Measurements from ENCODE around the gene CCDC197. TPM values are rescaled to one million over a fixed set of nuclear protein-coding genes. Genes with fewer than 3 reads are reported as not detected.

CCDC197 gene
- polyA plus RNA-seq, 4 donors = not detected

DNA sequence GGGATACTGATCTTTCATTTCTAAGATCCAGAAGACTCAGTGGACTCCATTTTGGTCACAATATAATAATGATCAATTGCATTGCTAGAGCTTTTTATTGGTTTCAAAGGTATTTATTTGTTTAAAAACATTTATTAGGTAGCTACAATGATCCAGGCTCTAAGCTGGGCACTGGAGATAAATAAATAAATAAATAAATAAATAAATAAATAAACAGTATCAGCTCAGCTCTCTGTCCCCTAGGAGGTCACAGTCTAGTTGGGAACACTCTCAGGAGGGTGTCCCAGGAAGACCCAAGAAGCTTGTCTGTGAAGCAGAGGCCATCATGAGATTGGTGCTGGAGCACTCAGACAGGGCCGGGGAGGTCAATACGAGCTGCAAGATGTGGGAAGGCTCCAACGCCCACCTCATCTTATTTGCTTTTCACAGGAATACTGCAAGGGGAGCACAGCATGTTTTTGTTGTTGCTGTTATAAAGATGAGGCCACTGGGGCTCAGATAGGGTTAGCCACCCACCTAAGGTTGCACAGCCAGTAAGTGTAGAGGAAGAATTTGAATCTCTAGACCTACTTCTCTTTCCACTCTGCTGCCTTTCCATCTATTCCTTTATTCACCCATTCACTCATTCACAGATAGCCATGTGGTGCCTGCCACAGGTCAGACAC, 36.2 kb upstream of the CCDC197 start:
- DNase-seq (ENCODE audit: low read depth in 4 of 4, low spot score in 3 of 4) = no peak

- DNase-seq (ENCODE audit: low read depth in 4 of 4, low spot score in 3 of 4) = no peak
Measured at GRCh38 chr14:93961620-93962019, 35.5 kb upstream of the CCDC197 start.

GRCh38 chr14:93962701-93963601, 34.1 kb upstream of the CCDC197 start:
- no peak for DNase-seq (ENCODE audit: low read depth in 4 of 4, low spot score in 3 of 4)

- DNase-seq (ENCODE audit: low read depth in 4 of 4, low spot score in 3 of 4) = no peak
Measured at GRCh38 chr14:93963692-93964091, 33.4 kb upstream of the CCDC197 start.

GRCh38 chr14:93964281-93964680, 32.8 kb upstream of the CCDC197 start:
- no peak for DNase-seq (ENCODE audit: low read depth in 4 of 4, low spot score in 3 of 4)

GRCh38 chr14:93964820-93965286, 32.2 kb upstream of the CCDC197 start:
- DNase-seq (ENCODE audit: low read depth in 4 of 4, low spot score in 3 of 4) = no peak

- DNase-seq (ENCODE audit: low read depth in 4 of 4, low spot score in 3 of 4) = no peak
Measured at GRCh38 chr14:93965287-93965821, 31.7 kb upstream of the CCDC197 start.

- DNase-seq (ENCODE audit: low read depth in 4 of 4, low spot score in 3 of 4) = no peak
Measured at GRCh38 chr14:93965946-93966474, 31.1 kb upstream of the CCDC197 start.

DNA sequence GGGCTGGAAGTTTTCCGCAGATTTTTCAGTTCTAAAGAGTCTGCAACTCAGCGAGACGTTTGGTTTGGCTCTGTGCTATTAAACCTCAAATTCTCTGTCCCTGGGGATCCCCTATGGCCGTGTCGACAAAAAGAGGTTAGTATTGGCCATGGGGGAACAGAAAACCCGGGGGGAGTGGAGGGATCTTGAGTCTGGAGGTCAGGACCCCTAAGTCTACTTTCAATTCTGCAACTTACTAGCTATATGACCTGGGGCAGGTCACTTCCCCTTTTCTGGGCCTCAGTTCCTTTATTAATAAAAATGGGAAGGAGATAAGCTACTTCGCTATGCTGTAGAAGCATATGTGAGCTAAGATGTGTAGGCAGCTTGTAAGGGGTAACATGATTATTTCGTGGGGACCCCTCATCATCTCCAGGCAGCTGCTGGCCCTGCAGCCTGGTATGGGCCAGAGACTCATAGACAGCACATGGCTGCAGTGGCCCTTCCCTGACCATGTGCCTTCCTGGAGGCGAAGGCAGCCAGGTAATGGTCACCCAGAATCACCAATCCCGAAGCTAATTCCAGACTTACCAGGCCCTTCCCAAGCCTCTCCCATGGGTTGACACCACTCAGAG, 29.4 kb upstream of the CCDC197 start:
- DNase-seq (ENCODE audit: low read depth in 4 of 4, low spot score in 3 of 4) = no peak

DNA sequence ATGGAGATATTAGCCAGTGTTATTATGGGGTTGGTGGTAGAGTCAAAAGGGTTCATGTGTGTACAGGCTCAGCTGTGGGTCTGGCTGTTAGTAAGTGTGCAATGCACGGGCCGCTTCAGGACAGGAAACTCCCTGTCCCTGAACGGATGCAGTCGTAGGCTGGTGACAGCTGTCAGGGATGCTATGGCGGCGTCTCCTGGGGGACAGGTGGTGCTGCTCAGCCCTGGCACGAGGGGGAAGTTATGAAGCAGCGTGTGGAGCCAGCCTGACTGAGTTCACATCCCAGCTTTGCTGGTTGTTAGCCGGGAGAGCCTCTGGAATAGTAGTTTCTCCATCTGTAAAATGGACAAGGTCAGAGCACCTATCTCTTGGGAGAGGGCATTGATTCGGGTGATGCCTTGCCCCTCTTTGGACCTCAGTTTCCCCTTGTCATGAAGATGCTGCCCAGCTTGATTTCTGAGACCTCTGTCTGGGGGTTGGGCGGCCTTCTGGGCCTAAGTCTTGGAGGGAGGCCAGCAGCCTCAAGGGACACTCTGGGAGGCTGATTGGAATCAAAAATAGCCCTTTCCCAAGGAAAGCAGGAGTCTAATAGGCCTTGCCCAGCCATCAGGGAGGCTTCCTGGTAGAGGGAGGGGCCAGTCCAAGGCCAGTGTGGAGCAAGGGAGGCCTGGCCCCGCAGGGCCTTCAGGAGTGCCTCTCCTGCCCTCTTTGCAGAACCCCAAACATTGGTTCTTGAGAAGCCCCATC, 27.8 kb upstream of the CCDC197 start:
- DNase-seq (ENCODE audit: low read depth in 4 of 4, low spot score in 3 of 4) = no peak

- DNase-seq (ENCODE audit: low read depth in 4 of 4, low spot score in 3 of 4) = no peak
Measured at GRCh38 chr14:93970585-93970964, 26.5 kb upstream of the CCDC197 start.

- no peak for DNase-seq (ENCODE audit: low read depth in 4 of 4, low spot score in 3 of 4)
Measured at GRCh38 chr14:93970965-93971634, 26.0 kb upstream of the CCDC197 start.

DNA sequence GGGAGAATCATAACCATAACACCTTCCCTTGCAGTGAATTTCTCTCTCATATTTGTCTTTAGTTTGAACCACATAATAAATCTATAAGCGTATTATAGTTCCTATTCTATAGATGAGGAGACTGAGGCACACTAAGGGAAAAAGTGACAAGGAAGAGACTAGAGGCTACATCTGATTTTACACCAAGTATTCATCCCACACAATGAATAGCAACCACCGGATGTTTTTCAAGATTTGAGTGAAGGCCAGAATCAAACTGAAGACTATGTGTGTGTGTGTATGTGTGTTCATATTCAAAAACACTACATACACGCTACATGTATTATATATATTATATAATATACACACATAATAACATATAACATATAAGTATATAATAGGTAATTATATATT, 25.5 kb upstream of the CCDC197 start:
- DNase-seq (ENCODE audit: low read depth in 4 of 4, low spot score in 3 of 4) = no peak

DNA sequence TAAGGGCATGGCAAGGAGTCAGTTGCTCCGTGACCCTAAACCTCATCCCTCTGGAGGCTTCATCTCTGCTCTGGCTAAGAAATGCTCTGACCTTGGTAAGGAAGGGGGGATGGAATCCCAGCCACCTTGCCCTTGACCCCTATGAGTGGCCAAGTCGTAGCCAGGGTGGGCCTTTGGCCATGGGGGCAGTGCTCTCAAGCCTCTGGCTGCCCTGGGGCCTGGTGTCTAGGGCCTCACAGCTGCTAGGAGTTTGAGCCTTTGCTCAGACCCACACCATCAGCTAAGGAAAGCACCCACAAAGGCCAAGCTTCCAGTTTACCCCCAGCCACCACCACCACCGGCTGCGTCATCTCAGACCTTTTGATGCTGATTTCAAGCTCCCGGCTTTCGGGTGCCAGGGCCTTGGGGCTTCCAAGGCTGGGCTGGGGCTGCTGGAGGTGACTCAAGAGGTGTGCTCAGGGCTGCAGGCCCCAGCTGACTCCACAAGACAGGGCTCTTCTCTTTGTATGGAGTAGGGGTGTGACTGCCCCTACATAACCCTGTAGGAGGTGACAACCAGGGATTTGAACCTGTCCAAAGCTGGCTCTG, 24.4 kb upstream of the CCDC197 start:
- no peak for DNase-seq (ENCODE audit: low read depth in 4 of 4, low spot score in 3 of 4)

DNA sequence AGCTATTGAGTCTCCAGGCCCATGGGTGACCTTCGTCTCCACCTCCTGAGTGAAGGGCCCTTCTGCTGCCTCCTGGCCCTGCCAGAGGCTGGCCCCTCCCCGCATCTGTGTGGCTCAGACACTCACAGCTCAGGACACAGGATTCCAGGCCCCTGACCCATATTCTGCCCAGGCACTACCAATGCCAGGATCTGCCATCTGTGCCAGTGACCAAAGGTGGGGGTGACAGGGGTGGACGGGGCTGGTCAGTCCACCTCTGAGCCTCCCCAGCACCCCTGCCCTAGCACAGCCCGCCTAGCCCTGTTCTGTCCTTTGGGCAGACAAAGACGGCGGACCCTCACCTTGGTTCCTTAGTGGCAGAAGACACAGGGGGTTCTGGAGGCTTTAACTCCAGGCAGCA, 23.5 kb upstream of the CCDC197 start:
- DNase-seq (ENCODE audit: low read depth in 4 of 4, low spot score in 3 of 4) = no peak

DNA sequence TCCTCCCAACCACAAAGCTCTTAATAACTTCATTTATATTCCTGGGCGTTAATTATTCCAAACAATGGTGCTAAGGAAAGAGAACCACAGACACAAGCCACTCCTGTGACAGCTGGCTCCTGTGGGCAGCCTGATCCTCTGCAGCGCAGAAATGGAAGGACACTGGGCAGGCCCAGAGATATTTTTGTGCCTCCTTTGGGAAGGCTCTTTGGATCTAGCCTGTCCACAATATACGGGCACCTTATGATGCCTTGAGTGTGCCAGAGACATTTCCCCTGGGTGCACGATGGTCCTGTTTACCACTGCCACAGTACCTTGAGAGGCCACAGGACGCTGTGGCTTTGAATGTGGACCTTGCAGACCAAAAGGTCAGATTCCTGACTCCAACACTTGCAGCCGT, 22.8 kb upstream of the CCDC197 start:
- no peak for DNase-seq (ENCODE audit: low read depth in 4 of 4, low spot score in 3 of 4)

DNA sequence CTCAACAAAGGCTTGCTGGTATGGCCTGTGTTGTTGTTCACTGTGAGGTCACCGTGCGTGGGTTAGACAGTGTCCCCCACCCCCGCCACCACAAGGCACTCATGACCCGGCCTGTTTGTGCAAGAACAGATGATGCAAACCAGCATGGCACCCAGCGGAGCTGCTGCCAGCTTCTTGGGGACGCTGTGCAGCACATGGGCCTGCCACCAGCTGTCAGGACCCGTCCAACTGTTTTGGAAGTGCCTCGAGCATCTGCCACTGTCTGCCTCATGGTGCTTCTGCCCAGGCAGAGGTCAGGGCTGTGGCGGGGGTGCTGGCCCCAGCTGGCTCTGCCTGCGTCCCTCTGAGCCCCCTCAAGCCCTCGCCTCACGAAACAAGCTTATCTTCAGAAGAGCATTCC, 22.3 kb upstream of the CCDC197 start:
- DNase-seq (ENCODE audit: low read depth in 4 of 4, low spot score in 3 of 4) = no peak

- DNase-seq (ENCODE audit: low read depth in 4 of 4, low spot score in 3 of 4) = no peak
Measured at GRCh38 chr14:93975791-93976476, 21.2 kb upstream of the CCDC197 start.
